NT2/D1 (cell line): ENCODE measurements around the gene FHL3.

Experiments
- SUZ12 ChIP-seq: IDR thresholded peaks from 2 replicates; pipeline ENCODE4 v1.6.1; 2011; ENCODE audit not compliant: insufficient read length, insufficient read depth; ENCODE audit errors: extremely low read depth
- YY1 ChIP-seq: IDR thresholded peaks from 2 replicates; pipeline ENCODE4 v1.6.1; 2011; ENCODE audit not compliant: insufficient read length, insufficient read depth
- ZNF274 ChIP-seq: IDR thresholded peaks from 2 replicates; pipeline ENCODE4 v1.6.1; 2011; ENCODE audit warnings: mild to moderate bottlenecking, low read depth, low read length

- TF ChIP-seq YY1 (no peak), ZNF274 (no peak), SUZ12 (no peak)
Observed at GRCh38 chr1:38044221-38045215, 39.2 kb upstream of the FHL3 start.
